HCT116 (cell line): ENCODE results near the gene KCNAB2. TPM values are rescaled to one million over a fixed set of nuclear protein-coding genes. Genes with fewer than 3 reads are reported as not detected.

Source experiments
- ATAC-seq: fragments of 200-7000 bp; cut with Tn5 transposase; 2 replicates; pipeline ENCODE4 v1.9.1; 2020; ENCODE audit warnings: mild to moderate bottlenecking, moderate library complexity
- BruUV-seq: library from RNA; stranded (reverse); fragments of 400-500 nt; replicated peaks from 2 replicates; lab custom pipeline; 2021; lab: Mats Ljungman, UMichigan
- CTCF ChIA-PET: fragments of 300-600 bp; sonication (Branson Sonifier 250); formaldehyde crosslinking; loops from one replicate; lab custom pipeline; 2021; ENCODE audit warnings: antibody characterized with exemption; lab: Charles Lee
- POLR2A ChIA-PET: fragments of 300-600, 350-600 bp; sonication (Branson Sonifier 250); formaldehyde crosslinking; loops from one replicate; lab custom pipeline; 2021; ENCODE audit warnings: antibody characterized with exemption; lab: Charles Lee
- RAD21 ChIA-PET, 2 experiments: fragments of 300-600 bp; sonication (Branson Sonifier 250); formaldehyde crosslinking; loops; one replicate each; lab custom pipeline; 2023; ENCODE audit warnings: low total read pairs in 2 of 2; ENCODE audit not compliant: uncharacterized antibody in 2 of 2, unreplicated experiment in 2 of 2, low non-redundant PET in 1 of 2; lab: Charles Lee
- DNase-seq: peaks from one replicate; pipeline ENCODE4 v3.0.0-alpha.2; 2010; ENCODE audit warnings: low read depth, low spot score
- H2AFZ ChIP-seq: fragments of 200-600 bp; shearing (Covaris generic), sonication (generic); 2 replicates; pipeline ENCODE4 v1.6.1; 2017; ENCODE audit warnings: low read depth, mixed run types, mixed read lengths, antibody characterized with exemption, low read length; ENCODE audit not compliant: poor library complexity, severe bottlenecking
- H3K27ac ChIP-seq: 2 replicates; pipeline ENCODE4 v1.5.1; 2012; ENCODE audit warnings: low read depth, low read length
- H3K27me3 ChIP-seq: fragments of 200-600 bp; sonication (generic); 2 replicates; pipeline ENCODE4 v1.6.1; 2016; ENCODE audit warnings: mixed run types, low read length, mixed read lengths; ENCODE audit not compliant: insufficient read depth
- H3K36me3 ChIP-seq, 2 experiments: fragments of 200-500 bp in 1 of 2; fragments of 200-600 bp in 1 of 2; sonication (Bioruptor generic) in 1 of 2; sonication (generic) in 1 of 2; 2 replicates each; pipeline versions ENCODE4 v1.5.1 to v1.6.1; 2014 to 2016; ENCODE audit warnings: low read length in 2 of 2, inconsistent platforms in 1 of 2, mixed read lengths in 1 of 2, mixed run types in 1 of 2; ENCODE audit not compliant: insufficient read depth in 2 of 2, control insufficient read depth in 1 of 2
- H3K4me1 ChIP-seq, 2 experiments: fragments of 200-600 bp in 1 of 2; sonication (generic) in 1 of 2; 2 replicates each; pipeline versions ENCODE4 v1.5.1 to v1.6.1; 2012 to 2017; ENCODE audit warnings: low read length in 2 of 2, inconsistent platforms in 1 of 2, mild to moderate bottlenecking in 1 of 2, mixed read lengths in 1 of 2, mixed run types in 1 of 2, moderate library complexity in 1 of 2; ENCODE audit not compliant: insufficient read depth in 2 of 2, control insufficient read depth in 1 of 2
- H3K4me2 ChIP-seq: fragments of 200-600 bp; sonication (generic); 2 replicates; pipeline ENCODE4 v1.6.1; 2017; ENCODE audit warnings: mixed run types, low read length, mixed read lengths
- H3K4me3 ChIP-seq, 2 experiments: fragments of 200-600 bp in 1 of 2; sonication (generic) in 1 of 2; replicated peaks in 1 of 2; 2 replicates each; pipeline ENCODE4 v1.5.1; 2011 to 2016; ENCODE audit warnings: low read length in 2 of 2, control low read depth in 1 of 2, low read depth in 1 of 2, mild to moderate bottlenecking in 1 of 2, mixed read lengths in 1 of 2, mixed run types in 1 of 2
- H3K79me2 ChIP-seq: fragments of 200-600 bp; sonication (generic); 2 replicates; pipeline ENCODE4 v1.6.1; 2017; ENCODE audit warnings: mild to moderate bottlenecking, mixed run types, low read length, moderate library complexity, mixed read lengths; ENCODE audit not compliant: insufficient read depth
- H3K9ac ChIP-seq: fragments of 200-600 bp; sonication (generic); 2 replicates; pipeline ENCODE4 v1.6.1; 2016; ENCODE audit warnings: low read length, mixed read lengths
- H3K9me2 ChIP-seq: fragments of 200-600 bp; sonication (generic), shearing (Covaris generic); 2 replicates; pipeline ENCODE4 v1.6.1; 2017; ENCODE audit warnings: mixed run types, mild to moderate bottlenecking, moderate library complexity; ENCODE audit not compliant: insufficient read depth
- H3K9me3 ChIP-seq, 2 experiments: fragments of 200-500 bp in 1 of 2; fragments of 200-600 bp in 1 of 2; sonication (Bioruptor generic) in 1 of 2; sonication (generic) in 1 of 2; 2 replicates each; pipeline ENCODE4 v1.6.1; 2014 to 2017; ENCODE audit warnings: low read length in 2 of 2, mixed read lengths in 2 of 2, inconsistent platforms in 1 of 2, low read depth in 1 of 2, mild to moderate bottlenecking in 1 of 2, mixed run types in 1 of 2, moderate library complexity in 1 of 2; ENCODE audit not compliant: control insufficient read depth in 1 of 2, insufficient read depth in 1 of 2
- H4K20me1 ChIP-seq: fragments of 200-600 bp; sonication (generic), shearing (Covaris generic); 2 replicates; pipeline ENCODE4 v1.6.1; 2017; ENCODE audit warnings: mixed run types, mild to moderate bottlenecking, moderate library complexity; ENCODE audit not compliant: insufficient read depth
- ATF3 ChIP-seq: IDR thresholded peaks from 2 replicates; pipeline ENCODE4 v1.6.1; 2012
- CEBPB ChIP-seq: IDR thresholded peaks from 2 replicates; pipeline ENCODE4 v1.6.1; 2012; ENCODE audit warnings: low read depth
- CTCF ChIP-seq, 3 experiments: fragments of 200-600 bp in 1 of 3; sonication (generic) in 1 of 3; IDR thresholded peaks in 2 of 3; conservative IDR thresholded peaks in 1 of 3; 2 replicates each; pipeline ENCODE4 v1.5.1; 2012 to 2017; ENCODE audit warnings: low read depth in 2 of 3, low read length in 2 of 3, antibody characterized with exemption in 1 of 3, borderline replicate concordance in 1 of 3, control low read depth in 1 of 3, mild to moderate bottlenecking in 1 of 3, mixed read lengths in 1 of 3, mixed run types in 1 of 3, moderate library complexity in 1 of 3; ENCODE audit not compliant: insufficient read depth in 1 of 3
- ELF1 ChIP-seq: IDR thresholded peaks from 2 replicates; pipeline ENCODE4 v1.6.1; 2012; ENCODE audit warnings: low read depth, borderline replicate concordance
- EZH2 ChIP-seq: fragments of 200-600 bp; sonication (generic); IDR thresholded peaks from 2 replicates; pipeline ENCODE4 v1.6.1; 2017; ENCODE audit warnings: antibody characterized with exemption, mixed run types
- FOSL1 ChIP-seq: IDR thresholded peaks from 2 replicates; pipeline ENCODE4 v1.6.1; 2012; ENCODE audit warnings: low read depth
- JUND ChIP-seq: IDR thresholded peaks from 2 replicates; pipeline ENCODE4 v1.6.1; 2012
- POLR2AphosphoS5 ChIP-seq: IDR thresholded peaks from 2 replicates; pipeline ENCODE4 v1.6.1; 2011; ENCODE audit warnings: mild to moderate bottlenecking, low read depth, low read length, moderate library complexity
- RAD21 ChIP-seq: IDR thresholded peaks from 2 replicates; pipeline ENCODE4 v1.6.1; 2012; ENCODE audit warnings: low read depth, mild to moderate bottlenecking
- SIN3A ChIP-seq: IDR thresholded peaks from 2 replicates; pipeline ENCODE4 v1.6.1; 2012; ENCODE audit warnings: low read depth
- SRF ChIP-seq: IDR thresholded peaks from 2 replicates; pipeline ENCODE4 v1.6.1; 2012; ENCODE audit warnings: low read depth
- TCF7L2 ChIP-seq: IDR thresholded peaks from 2 replicates; pipeline ENCODE4 v1.7.0; 2011; ENCODE audit warnings: borderline replicate concordance, inconsistent platforms; ENCODE audit not compliant: insufficient read depth, insufficient read length; ENCODE audit errors: extremely low read depth
- YY1 ChIP-seq: IDR thresholded peaks from 2 replicates; pipeline ENCODE4 v1.6.1; 2011; ENCODE audit warnings: low read length, low read depth, moderate library complexity, mild to moderate bottlenecking; ENCODE audit not compliant: insufficient replicate concordance; ENCODE audit errors: extremely low read depth
- ZBTB33 ChIP-seq: IDR thresholded peaks from 2 replicates; pipeline ENCODE4 v1.6.1; 2011; ENCODE audit warnings: mild to moderate bottlenecking, low read length, moderate library complexity; ENCODE audit not compliant: insufficient replicate concordance; ENCODE audit errors: extremely low read depth
- ZNF274 ChIP-seq: fragments of 200-500 bp; sonication (Bioruptor generic); IDR thresholded peaks from 2 replicates; pipeline ENCODE4 v1.6.1; 2014; ENCODE audit warnings: mild to moderate bottlenecking, low read depth, low read length, inconsistent platforms
- intact Hi-C: fragments of 100-400 bp; cut with micrococcal nuclease; formaldehyde crosslinking; loops from 2 replicates; pipeline ENCODE4 v1.10.0; 2022
- total RNA-seq: library from RNA; stranded (reverse); gene quantifications from one replicate; pipeline ENCODE4 v1.2.1, GENCODE V29; 2021; ENCODE audit not compliant: unreplicated experiment

The KCNAB2 gene
- total RNA-seq, 1 experiment from 2014 or later, result 18.1 TPM

- no peak for TF ChIP-seq CTCF (IDR thresholded peaks at IDR 0.05 in 2 of 3, conservative IDR thresholded peaks at IDR 0.05 in 1 of 3; ENCODE audit: borderline replicate concordance in 1 of 3, insufficient read depth in 1 of 3, low read depth in 2 of 3, low read length in 2 of 3)
- TF ChIP-seq ZBTB33, result no peak
- no peak for TF ChIP-seq ELF1
- TF ChIP-seq RAD21, result no peak
- no peak for TF ChIP-seq CEBPB
- no peak for TF ChIP-seq ATF3
These were observed 8.3 kb upstream of the KCNAB2 start (continued) for GRCh38 chr1:6037338-6037762.

- CTCF ChIA-PET, result no interaction called here
- intact Hi-C loops, result no loop called here
These were observed 7.1 kb upstream of the KCNAB2 start for GRCh38 chr1:6038603-6039002.

More at GRCh38 chr1:6038603-6039002, 7.1 kb upstream of the KCNAB2 start:
- no peaks in the 10 kb centered on the region for H3K36me3 ChIP-seq
- no peaks in the 10 kb centered on the region for H3K9me3 ChIP-seq
- H3K9me2 ChIP-seq, result no peaks in the 10 kb centered on the region
- H3K4me1 ChIP-seq, result no peaks in the 10 kb centered on the region
- no peak overlapping the region for H3K9ac ChIP-seq
- TF ChIP-seq SIN3A (no peak), ATF3 (no peak), ZNF274 (no peak), ZBTB33 (no peak), CEBPB (no peak), YY1 (no peak), CTCF (IDR thresholded peaks at IDR 0.05 in 2 of 3, conservative IDR thresholded peaks at IDR 0.05 in 1 of 3; ENCODE audit: borderline replicate concordance in 1 of 3, insufficient read depth in 1 of 3, low read depth in 2 of 3, low read length in 2 of 3) (no peak), POLR2AphosphoS5 (no peak), JUND (no peak), EZH2 (no peak), FOSL1 (no peak), TCF7L2 (no peak), SRF (no peak)
- ChIA-PET POLR2A (no interaction called here), RAD21 (no interaction called here)
- no peaks in the 10 kb centered on the region for H4K20me1 ChIP-seq
- no peak overlapping the region for H3K27ac ChIP-seq
- no peak overlapping the region for H3K4me2 ChIP-seq
- no peaks in the 10 kb centered on the region for H3K79me2 ChIP-seq
- H3K27me3 ChIP-seq, result no peaks in the 10 kb centered on the region
- no TSS peak for BruUV-seq
- ATAC-seq (no peak), DNase-seq (no peak)
- H2AFZ ChIP-seq, result no peak overlapping the region
- no peak overlapping the region for H3K4me3 ChIP-seq
